K562 (cell line): Measurements from ENCODE around the gene CYP4B1. TPM values are rescaled to one million over a fixed set of nuclear protein-coding genes. Genes with fewer than 3 reads are reported as not detected.

Experiments used
- ATAC-seq: fragments of 200-7000 bp; cut with Tn5 transposase; 3 replicates; pipeline ENCODE4 v1.9.1; 2020; ENCODE audit warnings: moderate library complexity
- BruUV-seq: library from RNA; stranded (reverse); fragments of 400-500 nt; replicated peaks from 2 replicates; lab custom pipeline; 2021; lab: Mats Ljungman, UMichigan
- CTCF ChIA-PET: fragments of 300-600 bp; formaldehyde crosslinking; extraction: SDS; loops from one replicate; lab custom pipeline; 2021; ENCODE audit warnings: low intra/inter-chr PET ratio; lab: Yijun Ruan, JAX
- POLR2A ChIA-PET: fragments of 300-600, 350-650 bp; sonication (Branson Sonifier 250); formaldehyde crosslinking; extraction: SDS; loops from one replicate; lab custom pipeline; 2021; ENCODE audit warnings: antibody characterized with exemption, inconsistent platforms; lab: Yijun Ruan, JAX
- DNase-seq, 4 experiments: peaks; one replicate each; pipeline versions ENCODE4 v3.0.0 to v3.0.0-alpha.2; 2011 to 2018; ENCODE audit warnings: low spot score in 3 of 4, mixed read lengths in 3 of 4; ENCODE audit errors: extremely low read depth in 1 of 4
- FAIRE-seq: peaks from 2 replicates; lab custom pipeline; 2011; peaks lifted over from hg19 to GRCh38; lab: Jason Lieb, UNC
- H2AFZ ChIP-seq: 2 replicates; pipeline ENCODE4 v1.6.0; 2011; ENCODE audit warnings: low read depth, low read length, control low read depth, inconsistent platforms
- H3K27ac ChIP-seq: fragments of 200-600 bp; 3 replicates; pipeline ENCODE4 v1.8.0; 2011; ENCODE audit warnings: low read depth, mild to moderate bottlenecking, control low read depth, inconsistent platforms, low read length, moderate library complexity, mixed read lengths; ENCODE audit errors: extremely low read depth
- H3K27me3 ChIP-seq, 2 experiments: fragments of 300-600 bp in 1 of 2; 2 replicates in 1 of 2; 3 replicates in 1 of 2; pipeline versions ENCODE4 v1.6.0 to v1.8.0; 2011; ENCODE audit warnings: inconsistent platforms in 2 of 2, low read length in 2 of 2, mild to moderate bottlenecking in 1 of 2, mixed read lengths in 1 of 2, moderate library complexity in 1 of 2; ENCODE audit not compliant: control insufficient read depth in 2 of 2, insufficient read depth in 2 of 2
- H3K36me3 ChIP-seq: fragments of 300-600 bp; 3 replicates; pipeline ENCODE4 v1.8.0; 2011; ENCODE audit warnings: mild to moderate bottlenecking, low read length, inconsistent platforms; ENCODE audit not compliant: control insufficient read depth, insufficient read depth
- H3K4me1 ChIP-seq, 2 experiments: fragments of 200-600 bp in 1 of 2; replicated peaks in 1 of 2; 2 replicates in 1 of 2; 3 replicates in 1 of 2; pipeline versions ENCODE4 v1.5.1 to v1.8.0; 2011; ENCODE audit warnings: inconsistent platforms in 2 of 2, low read length in 2 of 2, mild to moderate bottlenecking in 1 of 2, mixed read lengths in 1 of 2, moderate library complexity in 1 of 2; ENCODE audit not compliant: control insufficient read depth in 2 of 2, insufficient read depth in 2 of 2
- H3K4me2 ChIP-seq: 2 replicates; pipeline ENCODE4 v1.6.1; 2011; ENCODE audit warnings: low read length, control low read depth, inconsistent platforms, mixed read lengths; ENCODE audit not compliant: insufficient read depth
- H3K4me3 ChIP-seq: fragments of 200-600 bp; sonication (generic), shearing (Covaris generic); 2 replicates; pipeline ENCODE4 v1.5.1; 2016; ENCODE audit warnings: control low read depth, inconsistent platforms
- H3K79me2 ChIP-seq: fragments of 200-600 bp; 3 replicates; pipeline ENCODE4 v1.8.0; 2011; ENCODE audit warnings: low read length, inconsistent platforms; ENCODE audit not compliant: control insufficient read depth, insufficient read depth
- H3K9ac ChIP-seq, 2 experiments: 2 replicates each; pipeline versions ENCODE4 v1.6.0 to v1.6.1; 2011; ENCODE audit warnings: low read depth in 2 of 2, low read length in 2 of 2, control low read depth in 1 of 2, inconsistent platforms in 1 of 2, mild to moderate bottlenecking in 1 of 2, mixed read lengths in 1 of 2; ENCODE audit not compliant: insufficient read depth in 1 of 2
- H3K9me1 ChIP-seq: one replicate; pipeline ENCODE4 v1.6.0; 2011; ENCODE audit warnings: inconsistent platforms, mild to moderate bottlenecking, low read length, moderate library complexity; ENCODE audit not compliant: control insufficient read depth, insufficient read depth
- H3K9me3 ChIP-seq: replicated peaks from 2 replicates; pipeline ENCODE4 v1.5.1; 2011; ENCODE audit warnings: low read depth, low read length, inconsistent platforms; ENCODE audit not compliant: control insufficient read depth, insufficient read depth
- H4K20me1 ChIP-seq: replicated peaks from 2 replicates; pipeline ENCODE4 v1.6.1; 2011; ENCODE audit warnings: low read length, inconsistent platforms, mixed read lengths; ENCODE audit not compliant: control insufficient read depth, insufficient read depth
- FOS ChIP-seq: IDR thresholded peaks from 3 replicates; pipeline ENCODE4 v1.6.1; 2011; ENCODE audit not compliant: insufficient read length; ENCODE audit errors: extremely low read depth
- FOXP1 ChIP-seq: sonication (generic); formaldehyde crosslinking; IDR thresholded peaks from 2 replicates; pipeline ENCODE4 v1.8.0; 2022; ENCODE audit warnings: mild to moderate bottlenecking, missing genetic modification reagents
- GABPA ChIP-seq: fragments of 200-800 bp; sonication (Bioruptor generic); conservative IDR thresholded peaks from 2 replicates; pipeline ENCODE4 v1.6.1; 2016; ENCODE audit warnings: low read depth, missing genetic modification characterization, missing compliant biosample characterization
- HES1 ChIP-seq: fragments of 450-650 bp; IDR thresholded peaks from 2 replicates; pipeline ENCODE4 v1.6.1; 2016; ENCODE audit warnings: low read depth, mild to moderate bottlenecking, moderate library complexity
- HNRNPK ChIP-seq: fragments of 200-400 bp; formaldehyde crosslinking; IDR thresholded peaks from one replicate; pipeline ENCODE4 v1.6.1; 2018; ENCODE audit warnings: mild to moderate bottlenecking, low read depth, low read length; ENCODE audit not compliant: poor library complexity, severe bottlenecking
- MEIS2 ChIP-seq: fragments of 450-650 bp; IDR thresholded peaks from 2 replicates; pipeline ENCODE4 v1.6.1; 2014; ENCODE audit warnings: mild to moderate bottlenecking; ENCODE audit not compliant: partially characterized antibody
- POLR2A ChIP-seq: fragments of 450-650 bp; conservative IDR thresholded peaks from 2 replicates; pipeline ENCODE4 v1.6.1; 2016
- RAD21 ChIP-seq, 2 experiments: fragments of 250-450 bp in 1 of 2; fragments of 450-650 bp in 1 of 2; sonication (Bioruptor Pico) in 1 of 2; formaldehyde crosslinking in 1 of 2; IDR thresholded peaks in 1 of 2; conservative IDR thresholded peaks in 1 of 2; 2 replicates each; pipeline versions ENCODE4 v1.4.0 to v1.8.0; 2020 to 2022; ENCODE audit warnings: mild to moderate bottlenecking in 2 of 2, moderate library complexity in 1 of 2
- SIX5 ChIP-seq, 2 experiments: IDR thresholded peaks; 2 replicates each; pipeline ENCODE4 v1.6.1; 2011; ENCODE audit warnings: low read length in 2 of 2, borderline replicate concordance in 1 of 2, low read depth in 1 of 2, mild to moderate bottlenecking in 1 of 2, moderate library complexity in 1 of 2; ENCODE audit not compliant: insufficient read depth in 1 of 2
- SLC30A9 ChIP-seq: fragments of 250-450 bp; sonication (Bioruptor Pico); IDR thresholded peaks from 2 replicates; pipeline ENCODE4 v1.8.0; 2022; ENCODE audit warnings: mild to moderate bottlenecking, moderate library complexity
- SMAD3 ChIP-seq: fragments of 450-650 bp; formaldehyde crosslinking; conservative IDR thresholded peaks from 2 replicates; pipeline ENCODE4 v1.4.0; 2020; ENCODE audit warnings: mild to moderate bottlenecking
- WHSC1 ChIP-seq: IDR thresholded peaks from one replicate; pipeline ENCODE4 v1.6.1; 2012; ENCODE audit warnings: low read length, control low read depth, inconsistent platforms
- ZNF384 ChIP-seq: IDR thresholded peaks from 2 replicates; pipeline ENCODE4 v1.6.1; 2012; ENCODE audit warnings: low read depth, low read length, improper control_type of control experiment
- whole genome bisulfite sequencing: fragments of 100-300 bp; shearing (Covaris generic); methylation state at CpG from one replicate; pipeline ENCODE4 v1.1.6; 2016; ENCODE audit warnings: low coverage, mixed read lengths; ENCODE audit not compliant: insufficient coverage; ENCODE audit errors: missing lambda C conversion rate; 5-methylcytosine and 5-hydroxymethylcytosine counted together
- in situ Hi-C: fragments of 300-500 bp; cut with MboI; formaldehyde crosslinking; loops from 4 replicates; pipeline ENCODE4 v1.15.0; 2018; ENCODE audit warnings: inconsistent platforms, mixed read lengths
- intact Hi-C: fragments of 100-400 bp; cut with micrococcal nuclease; formaldehyde crosslinking; loops from 2 replicates; pipeline ENCODE4 v1.14.2; 2022
- polyA plus RNA-seq, 8 experiments: library from polyadenylated mRNA; depleted of rRNA in 4 of 8; stranded (reverse) in 5 of 8; unstranded in 3 of 8; fragments of >200 nt; fragmentation: Nextera tagmentation in 2 of 8; fragmentation: Illumina TruSeq in 1 of 8; extraction: Ambion mirVana in 2 of 8; extraction: Trizol in 1 of 8; gene quantifications; 2 replicates each; pipeline versions ENCODE4 v1.2.1 to v1.2.3, GENCODE V29; 2011 to 2014; ENCODE audit warnings: inconsistent platforms in 1 of 8, missing spikeins in 1 of 8
- total RNA-seq, 7 experiments: library from RNA; depleted of rRNA in 6 of 7; stranded (reverse); fragments of >200 nt in 6 of 7; fragmentation: Illumina TruSeq in 2 of 7; extraction: Trizol in 2 of 7; gene quantifications; 2 replicates each; pipeline versions ENCODE4 v1.2.1 to v1.2.3, GENCODE V29; 2011 to 2021; ENCODE audit warnings: low replicate concordance in 1 of 7
- TF ChIP-seq, protein P1 (sequence below), 2 experiments: fragments of 450-650 bp; IDR thresholded peaks; 2 replicates each; pipeline ENCODE4 v1.6.1; 2016; ENCODE audit warnings: mild to moderate bottlenecking in 2 of 2, borderline replicate concordance in 1 of 2, low read depth in 1 of 2, moderate library complexity in 1 of 2

The CYP4B1 gene
- total and polyA plus RNA-seq, 9 of the 15 experiments (the other 6 are each of a cell fraction or from before 2014, with no cell fraction given): 0.69 TPM; not detected in 8

- CTCF ChIA-PET: no interaction called here
- Histone ChIP-seq H3K27ac (no peak overlapping the region), H3K27me3 (peaks cover 0 to 21% of the 10 kb centered on the region in 2 experiments; a peak in 3 of 5 replicates), H3K36me3 (no peaks in the 10 kb centered on the region), H3K4me2 (no peak overlapping the region), H3K9ac (no peak overlapping the region), H3K9me1 (no peaks in the 10 kb centered on the region), H3K4me1 (no peaks in the 10 kb centered on the region), H2AFZ (no peak overlapping the region), H3K9me3 (no peaks in the 10 kb centered on the region), H3K4me3 (no peak overlapping the region), H3K79me2 (no peaks in the 10 kb centered on the region), H4K20me1 (peaks cover 6% of the 10 kb centered on the region; the same call in 1 of the 2 replicates)
- in situ Hi-C loops (no loop called here), intact Hi-C loops (no loop called here)
- ATAC-seq (no peak), DNase-seq (no peak), FAIRE-seq (no peak)
- WGBS: 57% methylated on average over 1 of the region's 1 CpG
- BruUV-seq: no TSS peak
- POLR2A ChIA-PET: no interaction called here
- no peak for TF ChIP-seq RAD21 (CRISPR knock-in tag; conservative IDR thresholded peaks at IDR 0.05 in 1 of 2, IDR thresholded peaks at IDR 0.05 in 1 of 2)
- no peak for TF ChIP-seq SMAD3 (CRISPR knock-in tag)
- no peak for TF ChIP-seq HES1
- TF ChIP-seq SIX5 (IDR thresholded peaks at IDR 0.05; ENCODE audit: borderline replicate concordance in 1 of 2, insufficient read depth in 1 of 2, low read depth in 1 of 2, low read length in 2 of 2): no peak
- TF ChIP-seq FOXP1 (CRISPR knock-in tag): no peak
- TF ChIP-seq SLC30A9: no peak
- no peak for TF ChIP-seq FOS
- TF ChIP-seq, protein P1, sequence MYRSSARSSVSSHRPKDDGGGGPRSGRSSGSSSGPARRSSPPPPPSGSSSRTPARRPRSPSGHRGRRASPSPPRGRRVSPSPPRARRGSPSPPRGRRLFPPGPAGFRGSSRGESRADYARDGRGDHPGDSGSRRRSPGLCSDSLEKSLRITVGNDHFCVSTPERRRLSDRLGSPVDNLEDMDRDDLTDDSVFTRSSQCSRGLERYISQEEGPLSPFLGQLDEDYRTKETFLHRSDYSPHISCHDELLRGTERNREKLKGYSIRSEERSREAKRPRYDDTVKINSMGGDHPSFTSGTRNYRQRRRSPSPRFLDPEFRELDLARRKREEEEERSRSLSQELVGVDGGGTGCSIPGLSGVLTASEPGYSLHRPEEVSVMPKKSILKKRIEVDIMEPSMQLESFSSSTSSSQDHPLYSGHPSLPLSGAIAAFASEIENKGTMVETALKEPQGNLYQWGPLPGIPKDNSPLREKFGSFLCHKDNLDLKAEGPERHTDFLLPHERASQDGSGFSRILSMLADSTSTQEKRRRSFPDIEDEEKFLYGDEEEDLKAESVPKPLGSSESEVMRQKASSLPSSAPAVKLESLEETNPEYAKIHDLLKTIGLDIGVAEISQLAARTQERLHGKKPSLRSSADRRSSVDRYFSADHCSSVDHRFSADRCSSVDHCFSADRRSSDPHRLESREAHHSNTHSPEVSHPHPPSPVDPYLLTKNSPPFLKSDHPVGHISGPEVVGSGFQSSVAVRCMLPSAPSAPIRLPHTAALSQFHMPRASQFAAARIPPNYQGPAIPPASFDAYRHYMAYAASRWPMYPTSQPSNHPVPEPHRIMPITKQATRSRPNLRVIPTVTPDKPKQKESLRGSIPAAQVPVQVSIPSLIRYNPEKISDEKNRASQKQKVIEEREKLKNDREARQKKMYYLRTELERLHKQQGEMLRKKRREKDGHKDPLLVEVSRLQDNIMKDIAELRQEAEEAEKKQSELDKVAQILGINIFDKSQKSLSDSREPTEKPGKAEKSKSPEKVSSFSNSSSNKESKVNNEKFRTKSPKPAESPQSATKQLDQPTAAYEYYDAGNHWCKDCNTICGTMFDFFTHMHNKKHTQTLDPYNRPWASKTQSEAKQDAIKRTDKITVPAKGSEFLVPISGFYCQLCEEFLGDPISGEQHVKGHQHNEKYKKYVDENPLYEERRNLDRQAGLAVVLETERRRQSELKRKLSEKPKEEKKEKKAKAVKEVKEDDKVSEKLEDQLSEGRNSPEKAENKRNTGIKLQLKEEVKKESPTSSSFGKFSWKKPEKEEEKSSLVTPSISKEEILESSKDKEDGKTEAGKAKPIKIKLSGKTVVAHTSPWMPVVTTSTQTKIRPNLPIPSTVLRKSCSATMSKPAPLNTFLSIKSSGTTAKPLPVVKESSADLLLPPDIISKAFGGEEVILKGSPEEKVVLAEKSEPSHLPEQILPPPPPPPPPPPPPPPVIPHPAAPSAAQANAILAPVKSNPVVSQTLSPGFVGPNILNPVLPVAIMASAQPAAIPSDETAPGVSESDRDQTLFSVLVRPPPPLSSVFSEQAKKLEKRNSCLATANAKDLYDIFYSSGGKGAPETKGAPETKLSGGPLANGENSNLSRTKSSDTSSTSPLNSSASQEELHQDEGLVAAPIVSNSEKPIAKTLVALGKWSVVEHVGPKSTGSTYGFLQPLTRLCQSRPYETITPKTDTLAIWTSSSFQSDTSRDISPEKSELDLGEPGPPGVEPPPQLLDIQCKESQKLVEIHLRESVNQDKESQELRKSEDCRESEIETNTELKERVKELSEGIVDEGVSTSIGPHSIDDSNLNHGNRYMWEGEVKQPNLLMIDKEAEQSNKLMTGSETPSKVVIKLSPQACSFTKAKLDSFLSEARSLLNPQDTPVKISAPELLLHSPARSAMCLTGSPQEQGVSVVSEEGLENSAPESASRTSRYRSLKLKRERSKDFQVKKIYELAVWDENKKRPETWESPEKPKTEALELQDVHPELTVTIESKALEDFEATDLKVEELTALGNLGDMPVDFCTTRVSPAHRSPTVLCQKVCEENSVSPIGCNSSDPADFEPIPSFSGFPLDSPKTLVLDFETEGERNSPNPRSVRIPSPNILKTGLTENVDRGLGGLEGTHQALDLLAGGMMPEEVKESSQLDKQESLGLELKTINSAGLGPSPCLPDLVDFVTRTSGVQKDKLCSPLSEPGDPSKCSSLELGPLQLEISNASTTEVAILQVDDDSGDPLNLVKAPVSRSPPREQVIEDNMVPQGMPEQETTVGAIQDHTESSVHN (IDR thresholded peaks at IDR 0.05; ENCODE audit: borderline replicate concordance in 1 of 2, low read depth in 1 of 2): no peak
- TF ChIP-seq ZNF384: no peak
- TF ChIP-seq WHSC1: no peak
- TF ChIP-seq MEIS2: no peak
- TF ChIP-seq HNRNPK: no peak
- no peak for TF ChIP-seq POLR2A
- TF ChIP-seq GABPA (tag): no peak
Measured at GRCh38 chr1:46809071-46809470, 10.2 kb downstream of the CYP4B1 start.
